GM23338 (cell line): ENCODE measurements around the gene SNTG2.

Experiments
- EZH2phosphoT487 ChIP-seq: fragments of 200-600 bp; sonication (generic); IDR thresholded peaks from one replicate; pipeline ENCODE4 v1.8.1; 2018; ENCODE audit warnings: antibody characterized with exemption; ENCODE audit not compliant: unreplicated experiment
- POLR2AphosphoS5 ChIP-seq: IDR thresholded peaks from 2 replicates; pipeline ENCODE4 v1.6.1; 2016; ENCODE audit warnings: antibody characterized with exemption, low read depth

DNA sequence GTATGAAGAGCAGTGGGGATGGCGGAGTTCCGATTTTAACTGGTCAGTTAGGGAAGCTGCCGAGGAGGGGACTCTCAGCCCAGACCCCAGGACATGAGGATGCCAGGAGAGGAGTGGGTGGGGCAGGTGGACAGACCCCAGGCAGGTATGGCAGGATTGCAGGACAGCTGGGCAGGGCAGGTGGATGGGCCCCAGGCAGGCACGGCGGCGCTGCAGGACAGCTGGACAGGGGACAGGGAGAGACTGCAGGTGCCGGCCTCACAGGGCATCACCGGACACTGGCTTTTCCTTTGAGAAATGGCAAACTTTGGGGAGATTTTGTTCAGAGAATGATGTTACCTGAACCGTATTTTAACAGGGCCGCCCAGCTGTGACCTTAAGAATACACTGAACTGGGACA lies 127.7 kb downstream of the SNTG2 start:
- TF ChIP-seq POLR2AphosphoS5 (no peak), EZH2phosphoT487 (no peak)
